H1 (cell line): ENCODE results near the gene ZNF132. TPM values are rescaled to one million over a fixed set of nuclear protein-coding genes. Genes with fewer than 3 reads are reported as not detected.

ENCODE experiments used
- CTCF ChIA-PET: fragments of 300-600 bp; sonication (Branson Sonifier 250); formaldehyde crosslinking; loops from one replicate; lab custom pipeline; 2021; ENCODE audit not compliant: partially characterized antibody; lab: Charles Lee
- POLR2A ChIA-PET: fragments of 300-600 bp; sonication (Branson Sonifier 250); formaldehyde crosslinking; loops from one replicate; lab custom pipeline; 2021; ENCODE audit warnings: inconsistent platforms; ENCODE audit not compliant: partially characterized antibody; lab: Charles Lee
- DNase-seq, 2 experiments: peaks; one replicate each; pipeline versions ENCODE4 v3.0.0 to v3.0.0-alpha.2; 2010 to 2022; ENCODE audit warnings: low spot score in 2 of 2, low read depth in 1 of 2, mixed read lengths in 1 of 2
- FAIRE-seq: peaks from 2 replicates; lab custom pipeline; 2011; peaks lifted over from hg19 to GRCh38; lab: Jason Lieb, UNC
- H2AFZ ChIP-seq: 2 replicates; pipeline ENCODE4 v1.8.1; 2012; ENCODE audit warnings: low read length, inconsistent platforms
- H2AK5ac ChIP-seq: 2 replicates; pipeline ENCODE4 v1.6.1; 2013; ENCODE audit warnings: low read depth, low read length
- H2BK120ac ChIP-seq: replicated peaks from 2 replicates; pipeline ENCODE3; 2013; ENCODE audit warnings: low read depth, low read length, inconsistent platforms
- H2BK12ac ChIP-seq: 2 replicates; pipeline ENCODE4 v1.6.1; 2013; ENCODE audit warnings: low read depth, low read length
- H2BK15ac ChIP-seq: 2 replicates; pipeline ENCODE4 v1.6.1; 2013; ENCODE audit warnings: low read length
- H2BK20ac ChIP-seq: 2 replicates; pipeline ENCODE4 v1.6.1; 2013; ENCODE audit warnings: low read length
- H2BK5ac ChIP-seq: 2 replicates; pipeline ENCODE4 v1.6.1; 2013; ENCODE audit warnings: low read depth, low read length
- H3K14ac ChIP-seq: 2 replicates; pipeline ENCODE4 v1.6.1; 2013; ENCODE audit warnings: inconsistent platforms; ENCODE audit not compliant: insufficient read length
- H3K18ac ChIP-seq: 2 replicates; pipeline ENCODE4 v1.6.1; 2013; ENCODE audit warnings: low read length; ENCODE audit errors: extremely low read depth
- H3K23ac ChIP-seq: 2 replicates; pipeline ENCODE4 v1.6.1; 2013; ENCODE audit warnings: inconsistent platforms; ENCODE audit not compliant: insufficient read length
- H3K23me2 ChIP-seq: 2 replicates; pipeline ENCODE4 v1.6.1; 2013; ENCODE audit warnings: low read depth, low read length
- H3K27ac ChIP-seq: 2 replicates; pipeline ENCODE4 v1.6.1; 2011; ENCODE audit warnings: low read depth, low read length, inconsistent platforms
- H3K27me3 ChIP-seq, 4 experiments: replicated peaks in 1 of 4; 1 replicate in 1 of 4; 2 replicates in 3 of 4; pipeline versions ENCODE4 v1.6.1 to v1.8.1; 2011 to 2013; ENCODE audit warnings: low read length in 3 of 4, mild to moderate bottlenecking in 3 of 4, inconsistent platforms in 2 of 4, mixed read lengths in 2 of 4, moderate library complexity in 1 of 4; ENCODE audit not compliant: control insufficient read depth in 3 of 4, insufficient read depth in 3 of 4; ENCODE audit errors: extremely low read depth in 1 of 4
- H3K36me3 ChIP-seq, 4 experiments: 2 replicates each; pipeline versions ENCODE4 v1.6.1 to v1.8.1; 2011 to 2013; ENCODE audit warnings: mild to moderate bottlenecking in 4 of 4, low read length in 3 of 4, moderate library complexity in 2 of 4, control low read depth in 1 of 4, inconsistent platforms in 1 of 4; ENCODE audit not compliant: insufficient read depth in 4 of 4, control insufficient read depth in 2 of 4
- H3K4ac ChIP-seq: replicated peaks from 2 replicates; pipeline ENCODE3; 2013; ENCODE audit warnings: low read length, low read depth, mixed read lengths, inconsistent platforms; ENCODE audit not compliant: insufficient read length
- H3K4me1 ChIP-seq, 4 experiments: replicated peaks in 1 of 4; 1 replicate in 1 of 4; 2 replicates in 3 of 4; pipeline versions ENCODE4 v1.6.1 to v1.8.1; 2011 to 2013; ENCODE audit warnings: low read length in 3 of 4, inconsistent platforms in 2 of 4, mixed read lengths in 1 of 4; ENCODE audit not compliant: insufficient read depth in 4 of 4, control insufficient read depth in 3 of 4
- H3K4me2 ChIP-seq, 2 experiments: 2 replicates each; pipeline versions ENCODE4 v1.6.1 to v1.8.1; 2011 to 2013; ENCODE audit warnings: low read depth in 2 of 2, low read length in 2 of 2, control low read depth in 1 of 2, inconsistent platforms in 1 of 2, mild to moderate bottlenecking in 1 of 2; ENCODE audit not compliant: insufficient read depth in 1 of 2
- H3K4me3 ChIP-seq, 4 experiments: fragments of 200-600, 300-600 bp in 1 of 4; sonication (generic), shearing (Covaris generic), sonication (Bioruptor Twin) in 1 of 4; 2 replicates each; pipeline versions ENCODE4 v1.5.1 to v1.8.1; 2011 to 2016; ENCODE audit warnings: low read length in 4 of 4, low read depth in 3 of 4, control low read depth in 2 of 4, inconsistent platforms in 2 of 4, mild to moderate bottlenecking in 2 of 4, mixed read lengths in 1 of 4, moderate library complexity in 1 of 4; ENCODE audit not compliant: insufficient read depth in 2 of 4; ENCODE audit errors: extremely low read depth in 1 of 4
- H3K56ac ChIP-seq: replicated peaks from 2 replicates; pipeline ENCODE3; 2013; ENCODE audit warnings: low read depth, mild to moderate bottlenecking, mixed read lengths, low read length, inconsistent platforms; ENCODE audit not compliant: insufficient read length
- H3K79me1 ChIP-seq: 2 replicates; pipeline ENCODE4 v1.6.1; 2013; ENCODE audit warnings: low read depth, low read length, control low read depth
- H3K79me2 ChIP-seq, 2 experiments: 2 replicates each; pipeline versions ENCODE4 v1.6.1 to v1.8.1; 2012 to 2013; ENCODE audit warnings: low read length in 2 of 2, mild to moderate bottlenecking in 2 of 2, inconsistent platforms in 1 of 2; ENCODE audit not compliant: insufficient read depth in 2 of 2, control insufficient read depth in 1 of 2
- H3K9ac ChIP-seq, 4 experiments: replicated peaks in 1 of 4; 1 replicate in 1 of 4; 2 replicates in 3 of 4; pipeline versions ENCODE4 v1.6.1 to v1.8.1; 2011 to 2013; ENCODE audit warnings: low read depth in 3 of 4, low read length in 3 of 4, control low read depth in 2 of 4, mild to moderate bottlenecking in 2 of 4, moderate library complexity in 2 of 4, inconsistent platforms in 1 of 4; ENCODE audit errors: extremely low read depth in 1 of 4
- H3K9me3 ChIP-seq, 2 experiments: 2 replicates each; pipeline versions ENCODE4 v1.6.1 to v1.8.1; 2012 to 2013; ENCODE audit warnings: mild to moderate bottlenecking in 2 of 2, moderate library complexity in 2 of 2, control low read depth in 1 of 2, inconsistent platforms in 1 of 2, low read depth in 1 of 2, low read length in 1 of 2, mixed read lengths in 1 of 2; ENCODE audit not compliant: insufficient read depth in 2 of 2
- H4K20me1 ChIP-seq, 2 experiments: replicated peaks in 1 of 2; 2 replicates each; pipeline versions ENCODE3 to v1.8.1; 2011 to 2013; ENCODE audit warnings: inconsistent platforms in 2 of 2, low read length in 2 of 2, mild to moderate bottlenecking in 1 of 2; ENCODE audit not compliant: insufficient read depth in 2 of 2, control insufficient read depth in 1 of 2
- H4K5ac ChIP-seq: 2 replicates; pipeline ENCODE4 v1.6.1; 2013; ENCODE audit warnings: low read length, low read depth, mixed read lengths, inconsistent platforms; ENCODE audit not compliant: insufficient read length
- H4K8ac ChIP-seq: 2 replicates; pipeline ENCODE4 v1.8.0; 2013; ENCODE audit warnings: mild to moderate bottlenecking, moderate library complexity, low read length, inconsistent platforms; ENCODE audit not compliant: insufficient read depth; ENCODE audit errors: extremely low read depth
- H4K91ac ChIP-seq: replicated peaks from 2 replicates; pipeline ENCODE3; 2013; ENCODE audit warnings: low read length, mixed read lengths, inconsistent platforms; ENCODE audit not compliant: insufficient read length
- ASH2L ChIP-seq: fragments of 200-600, 300-600 bp; sonication (generic); IDR thresholded peaks from one replicate; pipeline ENCODE4 v1.7.1; 2017; ENCODE audit warnings: low read length
- ATF2 ChIP-seq: IDR thresholded peaks from 2 replicates; pipeline ENCODE4 v1.6.1; 2012; ENCODE audit warnings: low read length, inconsistent platforms
- BRCA1 ChIP-seq: IDR thresholded peaks from 2 replicates; pipeline ENCODE4 v1.6.1; 2012; ENCODE audit warnings: low read depth, low read length, improper control_type of control experiment
- CREB1 ChIP-seq: IDR thresholded peaks from 2 replicates; pipeline ENCODE4 v1.6.1; 2012; ENCODE audit warnings: inconsistent platforms
- SAP30 ChIP-seq: fragments of 300-600 bp; sonication (generic); IDR thresholded peaks from 2 replicates; pipeline ENCODE4 v1.7.1; 2012; ENCODE audit warnings: low read length, moderate library complexity, mild to moderate bottlenecking, inconsistent platforms; ENCODE audit not compliant: insufficient read depth, insufficient replicate concordance
- SUZ12 ChIP-seq: fragments of 200-600 bp; sonication (generic); IDR thresholded peaks from 2 replicates; pipeline ENCODE4 v1.6.1; 2012; ENCODE audit warnings: mild to moderate bottlenecking, inconsistent platforms, low read length, moderate library complexity, mixed read lengths
- TEAD4 ChIP-seq: IDR thresholded peaks from 2 replicates; pipeline ENCODE4 v1.6.1; 2012; ENCODE audit warnings: low read depth, low read length, inconsistent platforms, mixed read lengths
- YY1 ChIP-seq: IDR thresholded peaks from 2 replicates; pipeline ENCODE4 v1.6.1; 2011; ENCODE audit warnings: low read depth, mild to moderate bottlenecking, low read length
- WGBS, 2 experiments: shearing (Covaris generic) in 1 of 2; methylation state at CpG; one replicate each; pipeline versions ENCODE4 v1.1.6 to v1.1.7; 2013 to 2015; ENCODE audit warnings: low lambda C conversion rate in 2 of 2, mixed read lengths in 2 of 2, inconsistent platforms in 1 of 2, low coverage in 1 of 2, missing lambda C conversion rate in 1 of 2; ENCODE audit not compliant: insufficient replicate concordance in 2 of 2, insufficient coverage in 1 of 2, insufficient read length in 1 of 2; ENCODE audit errors: extremely low coverage in 1 of 2, missing lambda C conversion rate in 1 of 2; 5-methylcytosine and 5-hydroxymethylcytosine counted together
- polyA plus RNA-seq, 7 experiments: library from polyadenylated mRNA; depleted of rRNA in 3 of 7; stranded (reverse) in 5 of 7; unstranded in 2 of 7; fragments of >200 nt in 5 of 7; fragments of 200-250 nt in 2 of 7; gene quantifications; 1 replicate in 5 of 7; 2 replicates in 1 of 7; 4 replicates in 1 of 7; pipeline versions ENCODE4 v1.2.1 to v1.2.3, GENCODE V29; 2011 to 2013; ENCODE audit warnings: missing spikeins in 2 of 7, mixed read lengths in 2 of 7
- total RNA-seq: library from RNA; stranded (reverse); fragmentation: NEBNext Ultra II Directional; extraction: Animal tissue kit (Norgen Biotek cat#: 25700); gene quantifications from 2 replicates; pipeline ENCODE4 v1.2.1, GENCODE V29; 2021

The ZNF132 gene
- total and polyA plus RNA-seq, 2 of the 8 experiments (the other 6 are each of a cell fraction or from before 2014, with no cell fraction given): 0.89 to 1.9 TPM

- CTCF ChIA-PET: interaction anchor here (0.7 to 1.3 kb wide), 3 partner anchors 25 to 48 kb away, joined by 3 to 4 read pairs (median 3); no protein-coding TSS in a partner anchor
- peak overlapping the region; percentile 42 to 76 (median 70) for H3K4me3 ChIP-seq
- H3K4me2 ChIP-seq: peak overlapping the region; percentile 88 to 94
- H2BK12ac ChIP-seq: no peak overlapping the region
- peaks cover 2 to 7% (median 4%) of the 10 kb centered on the region in 4 experiments; a peak in 5 of 8 replicates for H3K36me3 ChIP-seq
- no peak overlapping the region; the same call in 1 of the 2 replicates for H3K18ac ChIP-seq
- no peaks in the 10 kb centered on the region for H3K79me1 ChIP-seq
- no peak overlapping the region for H3K56ac ChIP-seq
- H3K79me2 ChIP-seq: no peaks in the 10 kb centered on the region
- no peak overlapping the region for H2BK15ac ChIP-seq
- no peak overlapping the region for H4K5ac ChIP-seq
- no peak overlapping the region for H4K91ac ChIP-seq
- no peak overlapping the region for H3K14ac ChIP-seq
- DNase-seq (no peak), FAIRE-seq (no peak)
- POLR2A ChIA-PET: interaction anchor here (0.6 to 1.9 kb wide), 7 partner anchors 9 to 243 kb away, joined by 3 to 10 read pairs (median 4); partner anchors contain the start of genes ZNF324, ZNF324B and ZSCAN22
- H3K27me3 ChIP-seq: peaks cover 0 to 3% (median 0%) of the 10 kb centered on the region in 4 experiments; a peak in 3 of 7 replicates
- peaks cover 14% of the 10 kb centered on the region for H3K23me2 ChIP-seq
- H2AK5ac ChIP-seq: no peak overlapping the region
- H4K20me1 ChIP-seq: peaks cover 4 to 6% of the 10 kb centered on the region in 2 experiments
- 0 out of 2 replicates have a peak, but pooled peaks have one; percentile 11 for TF ChIP-seq YY1
- TF ChIP-seq CREB1: no peak
- TF ChIP-seq SUZ12: no peak
- 0 out of 2 replicates have a peak, but pooled peaks have one; percentile 11 for TF ChIP-seq ATF2
- no peak for TF ChIP-seq BRCA1
- peak; percentile 47 for TF ChIP-seq SAP30
- TF ChIP-seq TEAD4: no peak
- no peak for TF ChIP-seq ASH2L
- H3K4ac ChIP-seq: no peak overlapping the region
- no peak overlapping the region for H2BK120ac ChIP-seq
- H3K4me1 ChIP-seq: peaks cover 0 to 6% (median 5%) of the 10 kb centered on the region in 4 experiments; a peak in 6 of 7 replicates
- no peak overlapping the region for H2BK20ac ChIP-seq
- no peak overlapping the region for H2BK5ac ChIP-seq
- no peak overlapping the region for H3K27ac ChIP-seq
- H3K9me3 ChIP-seq: no peaks in the 10 kb centered on the region
- no peak overlapping the region for H3K23ac ChIP-seq
- 26% methylated on average over 25 of the region's 27 CpGs; no CpG with 5 or more reads in 1 of the 2 experiments for WGBS, 2 experiments
- no peak overlapping the region for H4K8ac ChIP-seq
- H3K9ac ChIP-seq: peak overlapping the region in 1 of 4 experiments; percentile 16; a peak in 4 of 7 replicates
- H2AFZ ChIP-seq: peak overlapping the region; percentile 48; the same call in 1 of the 2 replicates
These were observed 35.2 kb upstream of the ZNF132 start for GRCh38 chr19:58474997-58475713.
